Neural crest cell (in vitro differentiated cells): ENCODE results near the gene CXCR3. TPM values are rescaled to one million over a fixed set of nuclear protein-coding genes. Genes with fewer than 3 reads are reported as not detected.

Experiments
- DNase-seq: peaks from one replicate; pipeline ENCODE4 v3.0.0; 2021; ENCODE audit warnings: low read depth, mixed read lengths, low spot score
- H3K27ac Mint-ChIP-seq: one replicate; pipeline ENCODE4 v1.8.0; 2021; ENCODE audit warnings: mild to moderate bottlenecking, mixed read lengths; ENCODE audit not compliant: unreplicated experiment
- H3K27me3 Mint-ChIP-seq: 2 replicates; pipeline ENCODE4 v1.8.0; 2021; ENCODE audit warnings: low read depth, mild to moderate bottlenecking, mixed read lengths
- H3K36me3 Mint-ChIP-seq: 2 replicates; pipeline ENCODE4 v1.8.0; 2021; ENCODE audit warnings: low read depth, mild to moderate bottlenecking, mixed read lengths
- H3K4me1 Mint-ChIP-seq: 2 replicates; pipeline ENCODE4 v1.8.0; 2021; ENCODE audit warnings: mixed read lengths
- H3K4me3 Mint-ChIP-seq: one replicate; pipeline ENCODE4 v1.8.0; 2021; ENCODE audit warnings: mild to moderate bottlenecking, mixed read lengths
- H3K9me3 Mint-ChIP-seq: 2 replicates; pipeline ENCODE4 v1.8.0; 2021; ENCODE audit warnings: mixed read lengths
- total RNA-seq: library from RNA; stranded (reverse); gene quantifications from 2 replicates; pipeline ENCODE4 v1.2.1, GENCODE V29; 2021
- TF ChIP-seq, protein P1 (sequence below): fragments of 200-600 bp; sonication (generic); conservative IDR thresholded peaks from 2 replicates; pipeline ENCODE4 v1.5.0; 2021; ENCODE audit warnings: antibody characterized with exemption, mild to moderate bottlenecking

The CXCR3 gene
- total RNA-seq, 1 donor from 2014 or later = not detected

DNA sequence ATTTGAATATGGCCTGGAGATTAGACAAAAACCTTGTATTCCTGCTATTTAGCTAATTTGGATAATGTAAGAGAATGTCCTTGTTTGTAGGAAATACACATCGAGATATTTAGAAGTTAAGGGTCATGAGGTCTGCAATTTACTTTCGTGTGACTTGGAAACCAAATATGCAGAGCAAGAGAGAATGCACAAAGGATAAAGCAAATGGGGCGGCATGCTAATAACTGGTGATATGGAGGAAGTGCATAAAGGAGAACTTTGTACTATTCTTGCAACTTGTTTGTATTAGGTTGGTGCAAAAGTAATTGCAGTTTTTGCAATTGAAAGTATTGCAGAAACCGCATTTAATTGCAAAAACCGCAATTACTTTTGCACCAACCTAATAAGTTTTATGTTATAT lies 7.2 kb upstream of the CXCR3 start:
- no peaks in the 10 kb centered on the region for H3K27me3 Mint-ChIP-seq
- DNase-seq = no peak
- H3K4me3 Mint-ChIP-seq = no peak overlapping the region
- H3K4me1 Mint-ChIP-seq = peaks cover 8% of the 10 kb centered on the region
- TF ChIP-seq, protein P1, sequence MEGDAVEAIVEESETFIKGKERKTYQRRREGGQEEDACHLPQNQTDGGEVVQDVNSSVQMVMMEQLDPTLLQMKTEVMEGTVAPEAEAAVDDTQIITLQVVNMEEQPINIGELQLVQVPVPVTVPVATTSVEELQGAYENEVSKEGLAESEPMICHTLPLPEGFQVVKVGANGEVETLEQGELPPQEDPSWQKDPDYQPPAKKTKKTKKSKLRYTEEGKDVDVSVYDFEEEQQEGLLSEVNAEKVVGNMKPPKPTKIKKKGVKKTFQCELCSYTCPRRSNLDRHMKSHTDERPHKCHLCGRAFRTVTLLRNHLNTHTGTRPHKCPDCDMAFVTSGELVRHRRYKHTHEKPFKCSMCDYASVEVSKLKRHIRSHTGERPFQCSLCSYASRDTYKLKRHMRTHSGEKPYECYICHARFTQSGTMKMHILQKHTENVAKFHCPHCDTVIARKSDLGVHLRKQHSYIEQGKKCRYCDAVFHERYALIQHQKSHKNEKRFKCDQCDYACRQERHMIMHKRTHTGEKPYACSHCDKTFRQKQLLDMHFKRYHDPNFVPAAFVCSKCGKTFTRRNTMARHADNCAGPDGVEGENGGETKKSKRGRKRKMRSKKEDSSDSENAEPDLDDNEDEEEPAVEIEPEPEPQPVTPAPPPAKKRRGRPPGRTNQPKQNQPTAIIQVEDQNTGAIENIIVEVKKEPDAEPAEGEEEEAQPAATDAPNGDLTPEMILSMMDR = no peak
- no peaks in the 10 kb centered on the region for H3K36me3 Mint-ChIP-seq
- H3K9me3 Mint-ChIP-seq = peaks cover 2% of the 10 kb centered on the region
- H3K27ac Mint-ChIP-seq = no peak overlapping the region

DNA sequence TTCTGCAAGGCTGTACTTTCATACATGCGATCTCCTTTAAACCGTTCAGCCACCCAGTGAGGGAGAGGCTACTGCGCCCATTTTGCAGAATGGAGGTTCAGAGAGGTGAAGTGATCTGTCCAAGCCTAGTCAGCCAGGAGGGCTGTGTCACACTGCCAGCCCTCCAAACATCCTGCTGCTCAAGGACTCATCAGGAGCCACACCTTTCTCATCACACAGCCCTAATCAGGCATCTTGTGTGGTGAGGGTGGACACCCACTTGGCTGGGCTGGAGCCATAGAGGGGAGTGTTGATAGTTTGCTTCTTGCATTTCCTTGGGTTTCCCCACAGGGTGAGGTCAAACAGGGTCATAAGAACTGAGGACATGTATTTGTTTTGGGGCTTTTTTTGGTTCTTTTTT lies 5.4 kb upstream of the CXCR3 start:
- no peak overlapping the region for H3K4me3 Mint-ChIP-seq
- H3K4me1 Mint-ChIP-seq = peaks cover 8% of the 10 kb centered on the region
- H3K27ac Mint-ChIP-seq = no peak overlapping the region
- peaks cover 2% of the 10 kb centered on the region for H3K9me3 Mint-ChIP-seq
- TF ChIP-seq, protein P1 = no peak
- H3K27me3 Mint-ChIP-seq = no peaks in the 10 kb centered on the region
- DNase-seq = no peak
- no peaks in the 10 kb centered on the region for H3K36me3 Mint-ChIP-seq

DNA sequence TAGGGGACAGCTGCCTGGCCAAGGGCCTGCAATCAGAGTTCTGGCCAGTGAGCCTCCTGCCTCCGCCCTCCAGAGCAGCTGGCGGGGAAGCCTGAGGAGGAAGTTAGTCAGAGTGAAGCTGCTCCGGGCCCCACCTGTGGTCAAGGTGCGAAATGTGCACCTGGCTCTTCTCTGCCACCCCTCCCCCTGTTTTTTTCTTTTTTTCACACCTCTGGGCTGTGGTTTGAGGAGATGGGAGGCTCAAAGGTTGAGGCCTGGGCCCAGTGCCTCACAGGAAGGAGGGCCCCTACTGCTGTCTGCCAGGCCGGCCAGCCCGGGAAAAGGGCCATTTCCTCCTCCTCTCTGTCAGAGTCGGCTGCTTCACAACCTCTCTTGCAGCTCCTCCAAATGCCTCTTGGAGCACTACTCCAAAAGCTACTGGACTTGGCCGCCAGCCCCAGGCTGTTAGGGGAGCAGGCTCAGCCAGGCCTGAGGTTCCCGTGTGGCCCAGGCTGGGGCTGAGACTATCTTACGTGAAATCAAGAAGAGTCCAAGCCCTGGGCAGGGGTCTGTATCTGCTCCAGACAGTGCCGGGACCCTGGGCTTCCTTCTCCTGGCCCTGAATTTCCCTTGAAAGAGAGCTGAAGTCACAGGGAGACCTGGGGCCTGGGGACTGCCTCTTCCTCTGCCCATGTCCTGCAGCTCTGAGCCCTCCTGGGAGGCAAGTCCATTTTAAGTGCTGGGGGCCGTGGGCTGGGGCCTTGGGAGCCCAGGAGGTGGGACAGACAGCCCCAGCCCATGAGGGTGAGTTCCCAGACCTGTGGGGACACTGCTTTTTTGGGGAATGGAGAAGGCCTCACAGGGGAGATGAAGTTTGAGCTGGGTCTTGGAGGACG lies 4.5 kb upstream of the CXCR3 start:
- peak; percentile 4 for DNase-seq
- peaks cover 6% of the 10 kb centered on the region for H3K4me1 Mint-ChIP-seq
- peaks cover 2% of the 10 kb centered on the region for H3K9me3 Mint-ChIP-seq
- H3K4me3 Mint-ChIP-seq = no peak overlapping the region
- peak overlapping the region; percentile 35 for H3K27ac Mint-ChIP-seq
- TF ChIP-seq, protein P1 = peak; percentile 19
- H3K36me3 Mint-ChIP-seq = no peaks in the 10 kb centered on the region
- H3K27me3 Mint-ChIP-seq = no peaks in the 10 kb centered on the region

DNA sequence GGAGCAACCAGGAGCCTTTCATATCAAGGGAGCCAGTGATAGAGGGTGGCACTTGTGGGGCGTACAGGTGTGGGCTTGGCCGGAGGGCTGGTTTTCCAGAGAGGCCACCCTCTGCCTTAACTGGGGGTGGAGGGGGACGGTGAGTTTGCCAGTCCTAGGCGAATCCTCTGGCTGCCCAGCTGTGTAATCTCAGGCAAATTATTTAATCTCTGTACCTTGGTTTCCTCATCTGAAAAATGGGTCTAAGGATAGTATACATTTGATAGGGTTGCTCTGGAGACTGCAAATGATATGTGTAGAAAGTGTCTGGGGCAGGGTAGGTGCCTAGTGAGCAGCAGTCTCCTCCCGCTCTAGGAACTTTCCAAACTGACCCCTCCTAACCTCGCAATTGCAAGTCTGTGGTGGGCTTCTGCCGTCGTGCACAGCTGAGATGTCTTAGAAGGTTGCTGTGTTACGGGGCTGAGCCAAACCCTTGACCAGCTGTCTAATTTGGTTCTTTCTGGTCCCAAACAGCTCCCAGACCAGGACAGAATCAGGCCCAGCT lies 3.8 kb upstream of the CXCR3 start:
- Mint-ChIP-seq H3K9me3 (peaks cover 2% of the 10 kb centered on the region), H3K27ac (no peak overlapping the region), H3K27me3 (no peaks in the 10 kb centered on the region), H3K4me3 (no peak overlapping the region), H3K4me1 (peaks cover 3% of the 10 kb centered on the region), H3K36me3 (no peaks in the 10 kb centered on the region)
- no peak for DNase-seq
- TF ChIP-seq, protein P1 = no peak

DNA sequence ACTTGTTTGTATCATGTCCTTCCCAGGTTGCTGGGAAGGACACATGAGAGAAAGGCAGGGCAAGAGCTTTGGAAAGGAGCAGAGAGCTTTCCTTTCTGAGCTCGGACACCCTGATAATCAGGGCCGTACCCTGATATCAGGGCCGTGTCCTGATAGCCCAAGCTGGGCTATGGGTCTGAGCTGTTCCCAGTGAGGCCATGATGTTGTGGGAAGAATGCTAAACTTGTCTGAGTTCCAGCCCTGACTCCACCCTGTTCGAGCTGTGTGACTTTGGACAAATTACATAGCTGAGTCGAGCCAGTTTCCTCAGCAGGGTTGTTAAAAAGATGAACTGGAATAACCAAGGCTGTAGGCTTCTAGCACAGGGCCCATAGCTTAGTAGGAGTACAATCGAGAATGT lies 3.3 kb upstream of the CXCR3 start:
- no peak overlapping the region for H3K27ac Mint-ChIP-seq
- no peak for DNase-seq
- peaks cover 2% of the 10 kb centered on the region for H3K9me3 Mint-ChIP-seq
- H3K4me1 Mint-ChIP-seq = peaks cover 3% of the 10 kb centered on the region
- H3K27me3 Mint-ChIP-seq = no peaks in the 10 kb centered on the region
- H3K4me3 Mint-ChIP-seq = no peak overlapping the region
- TF ChIP-seq, protein P1 = no peak
- H3K36me3 Mint-ChIP-seq = no peaks in the 10 kb centered on the region
